GM12801 (cell line): ENCODE results near the gene RAMP3.

Experiments
- TF ChIP-seq, protein P1 (sequence below): IDR thresholded peaks from one replicate; pipeline ENCODE4 v1.5.1; 2011; ENCODE audit warnings: control low read depth; ENCODE audit not compliant: insufficient read length; ENCODE audit errors: extremely low read depth

The RAMP3 gene

DNA sequence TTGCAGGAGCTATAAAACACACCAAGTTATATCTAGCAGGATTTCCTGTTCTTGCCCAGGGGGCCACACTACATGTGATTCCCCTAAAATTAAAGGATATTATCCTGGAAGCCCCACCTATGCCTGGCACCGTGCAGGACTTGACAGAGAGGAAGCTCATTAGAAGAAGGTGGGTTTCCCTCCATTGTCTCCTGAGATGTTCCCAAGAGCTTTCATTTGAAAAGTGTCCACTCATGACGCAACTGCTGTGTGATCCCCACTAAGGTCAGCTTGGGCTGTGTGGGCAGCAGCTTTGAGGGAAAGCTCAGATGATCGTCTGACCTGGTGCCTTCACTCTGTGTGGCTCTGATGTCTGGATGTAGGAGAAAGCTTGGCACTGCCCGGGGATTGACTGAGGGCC, 53.5 kb downstream of the RAMP3 start:
- TF ChIP-seq, protein P1, sequence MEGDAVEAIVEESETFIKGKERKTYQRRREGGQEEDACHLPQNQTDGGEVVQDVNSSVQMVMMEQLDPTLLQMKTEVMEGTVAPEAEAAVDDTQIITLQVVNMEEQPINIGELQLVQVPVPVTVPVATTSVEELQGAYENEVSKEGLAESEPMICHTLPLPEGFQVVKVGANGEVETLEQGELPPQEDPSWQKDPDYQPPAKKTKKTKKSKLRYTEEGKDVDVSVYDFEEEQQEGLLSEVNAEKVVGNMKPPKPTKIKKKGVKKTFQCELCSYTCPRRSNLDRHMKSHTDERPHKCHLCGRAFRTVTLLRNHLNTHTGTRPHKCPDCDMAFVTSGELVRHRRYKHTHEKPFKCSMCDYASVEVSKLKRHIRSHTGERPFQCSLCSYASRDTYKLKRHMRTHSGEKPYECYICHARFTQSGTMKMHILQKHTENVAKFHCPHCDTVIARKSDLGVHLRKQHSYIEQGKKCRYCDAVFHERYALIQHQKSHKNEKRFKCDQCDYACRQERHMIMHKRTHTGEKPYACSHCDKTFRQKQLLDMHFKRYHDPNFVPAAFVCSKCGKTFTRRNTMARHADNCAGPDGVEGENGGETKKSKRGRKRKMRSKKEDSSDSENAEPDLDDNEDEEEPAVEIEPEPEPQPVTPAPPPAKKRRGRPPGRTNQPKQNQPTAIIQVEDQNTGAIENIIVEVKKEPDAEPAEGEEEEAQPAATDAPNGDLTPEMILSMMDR, result no peak

DNA sequence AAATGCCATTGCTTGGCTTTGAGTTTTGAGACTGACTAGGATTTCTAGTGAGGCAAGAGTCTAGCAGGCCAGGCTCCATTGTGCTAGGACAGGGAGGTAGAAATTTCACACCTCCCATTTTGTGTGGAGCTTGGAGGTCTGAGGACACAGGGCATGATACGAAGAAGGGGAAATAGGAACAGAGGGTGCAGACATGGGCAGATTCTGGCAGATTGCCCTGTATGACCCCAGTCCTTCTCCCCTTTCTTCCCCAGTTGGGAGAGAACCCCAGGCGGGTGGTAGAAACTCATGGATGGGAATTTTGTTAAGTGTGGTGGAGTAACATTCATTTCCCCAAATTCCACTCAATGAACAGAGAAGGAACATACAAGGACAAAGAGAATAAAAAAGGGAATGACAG, 54.4 kb downstream of the RAMP3 start:
- TF ChIP-seq, protein P1, result no peak

DNA sequence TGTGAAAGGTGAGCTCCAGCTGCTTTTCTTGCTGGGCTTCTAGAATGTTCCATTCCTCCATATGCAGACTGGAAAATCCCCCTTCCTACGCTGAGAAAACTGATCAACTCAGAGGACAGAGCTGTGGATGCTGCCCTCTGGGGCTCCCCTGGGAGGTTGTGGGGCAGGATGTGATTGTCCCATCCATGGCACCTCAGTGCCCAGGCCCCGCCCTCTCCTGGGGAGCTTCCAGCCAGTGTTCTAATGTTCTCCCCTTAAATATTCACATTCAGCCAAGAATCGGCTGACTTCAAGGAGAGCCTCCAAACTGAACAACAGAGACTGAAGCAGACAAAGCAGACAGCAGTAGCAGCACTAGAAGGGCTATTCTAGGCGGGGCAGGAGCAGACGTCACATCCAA, 55.0 kb downstream of the RAMP3 start:
- TF ChIP-seq, protein P1, result no peak

DNA sequence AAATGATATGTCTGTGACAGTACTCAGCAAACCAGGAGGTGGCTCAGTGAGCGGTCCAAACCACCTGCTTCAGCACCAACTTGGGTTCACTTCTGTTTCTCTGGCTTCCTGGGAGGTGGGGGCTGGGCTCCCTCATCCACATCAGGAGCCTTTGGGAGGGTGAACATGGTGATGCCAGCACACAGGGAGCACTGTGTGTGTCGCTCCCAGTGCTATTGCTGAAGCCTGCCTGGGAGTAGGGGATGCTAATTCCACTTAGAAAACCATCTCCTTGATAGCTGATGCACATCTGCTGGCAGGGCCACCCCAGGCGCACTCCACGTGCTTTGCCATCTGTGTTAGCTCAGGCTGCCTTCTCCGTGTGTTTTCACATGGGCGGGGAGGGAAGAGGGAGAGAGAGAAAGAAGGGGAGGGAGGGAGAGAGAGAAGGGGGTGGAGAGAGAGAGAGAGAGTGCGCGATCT, 58.0 kb downstream of the RAMP3 start:
- TF ChIP-seq, protein P1, result no peak

DNA sequence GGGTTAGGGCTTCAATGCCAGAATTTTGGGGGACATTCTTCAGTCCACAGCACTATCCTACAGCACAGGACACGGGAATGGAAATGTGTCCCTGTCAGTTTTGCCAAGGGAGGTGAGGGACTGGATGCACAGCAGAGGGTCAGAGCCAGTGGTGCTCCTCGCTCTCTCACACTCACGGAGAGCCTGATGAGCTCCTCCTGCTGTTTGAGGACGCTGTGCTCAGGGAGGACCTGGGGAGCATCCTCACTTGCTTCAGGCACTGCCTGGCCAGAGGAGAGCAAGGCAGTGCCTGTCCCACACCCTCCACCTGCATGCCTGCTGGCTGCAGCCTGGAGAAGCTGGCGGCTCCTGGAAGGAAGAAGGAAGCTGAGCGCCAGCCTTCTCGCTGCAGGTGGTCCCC, 58.6 kb downstream of the RAMP3 start:
- TF ChIP-seq, protein P1, result no peak

DNA sequence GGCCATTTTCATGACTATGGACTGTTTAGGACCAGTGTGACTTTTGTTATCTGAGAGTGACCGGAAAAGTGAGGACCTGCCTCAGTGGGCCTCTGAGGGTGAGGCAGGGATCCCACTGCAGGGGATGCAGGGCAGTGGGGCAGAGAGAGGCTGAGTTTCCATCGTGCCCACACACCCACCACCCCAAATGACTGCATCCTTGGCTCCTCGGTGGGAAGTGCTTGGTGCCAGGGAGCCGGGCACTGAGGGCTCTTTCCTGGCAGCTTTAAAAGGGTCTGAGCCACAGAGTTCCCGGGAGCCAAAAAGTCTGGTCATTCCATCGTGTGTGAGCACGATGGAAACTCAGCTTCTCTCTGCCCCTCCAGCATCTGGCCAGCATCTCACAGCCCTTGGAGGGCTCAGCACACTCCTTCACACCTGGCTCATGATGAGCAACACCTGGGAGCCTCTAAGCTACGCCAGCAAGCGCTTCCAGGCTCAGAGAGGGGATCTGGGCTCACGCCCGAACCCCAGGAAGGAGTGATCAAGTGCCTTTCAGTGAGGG, 59.1 kb downstream of the RAMP3 start:
- TF ChIP-seq, protein P1, result no peak

DNA sequence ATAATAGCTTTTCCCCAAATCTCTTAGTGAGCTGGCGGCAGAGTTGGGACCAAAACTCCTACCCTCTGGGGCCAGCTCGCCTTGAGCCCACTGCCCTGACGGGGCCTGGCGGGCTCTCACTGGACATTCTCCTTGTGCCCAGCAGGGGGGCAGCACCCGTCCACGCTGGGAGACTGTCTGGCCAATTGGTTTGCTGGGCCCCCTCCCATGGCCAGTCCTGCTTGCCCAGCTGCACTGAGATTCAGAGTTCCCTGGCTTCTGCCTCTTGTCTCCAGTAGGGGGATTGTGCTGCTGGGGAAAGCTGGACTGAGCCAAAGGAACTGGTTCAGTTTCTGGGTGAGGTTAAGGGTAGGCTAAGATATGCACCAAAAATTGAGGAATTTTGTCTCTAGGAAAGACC, 59.8 kb downstream of the RAMP3 start:
- TF ChIP-seq, protein P1, result no peak

DNA sequence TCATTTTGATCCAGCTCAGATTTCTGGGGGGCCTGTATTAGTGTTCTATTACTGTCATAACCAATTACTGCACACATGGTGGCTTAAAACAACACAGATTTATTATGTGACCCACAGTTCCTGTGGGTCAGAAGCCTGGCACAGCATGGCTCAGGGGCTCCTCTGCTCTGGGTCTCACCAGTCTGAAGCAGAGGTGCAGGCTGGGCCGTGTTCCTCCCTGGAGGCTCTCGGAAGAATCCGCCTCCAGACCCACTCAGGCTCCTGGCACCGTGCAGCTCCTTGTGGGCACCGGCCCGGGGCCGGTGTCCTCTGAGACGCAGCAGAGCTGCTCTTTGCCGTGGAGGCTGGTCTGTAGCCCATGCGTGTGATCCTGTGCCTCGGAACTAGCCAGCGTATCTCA, 61.5 kb downstream of the RAMP3 start:
- TF ChIP-seq, protein P1, result no peak
